ENCODE results near the gene OLFML2B. TPM values are rescaled to one million over a fixed set of nuclear protein-coding genes. Genes with fewer than 3 reads are reported as not detected.

OLFML2B gene
- total RNA-seq, 1 donor from 2014 or later = 19.1 TPM

DNA sequence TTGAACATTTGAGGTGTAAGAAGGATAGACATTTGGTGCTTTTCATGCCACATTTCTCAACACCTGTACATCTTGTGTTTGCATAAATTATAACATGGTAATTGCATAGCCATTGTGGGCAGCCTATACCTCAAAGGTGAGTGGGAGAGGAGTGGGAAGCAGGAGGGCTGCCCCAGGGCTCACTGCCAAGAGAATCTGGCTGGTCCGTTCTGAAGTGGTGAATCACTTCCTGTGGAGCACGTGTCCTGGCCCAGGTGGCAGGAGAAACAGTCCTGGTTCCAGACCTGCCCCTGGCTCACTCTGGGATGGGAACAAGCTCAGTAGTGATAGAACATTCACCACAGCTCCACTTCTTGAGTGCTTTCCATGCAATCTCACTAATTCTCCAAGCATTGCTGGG, 11.6 kb upstream of the OLFML2B start:
- no peaks in the 10 kb centered on the region for H3K36me3 ChIP-seq
- no peaks in the 10 kb centered on the region for H3K4me1 ChIP-seq
- DNase-seq = no peak
- H3K27ac ChIP-seq = no peak overlapping the region
- H3K4me3 ChIP-seq = no peak overlapping the region
- TF ChIP-seq CTCF (IDR thresholded peaks at IDR 0.05) = no peak
- peaks cover 5% of the 10 kb centered on the region for H3K27me3 ChIP-seq (ENCODE audit: low read depth)
- intact Hi-C loops (cut with DNase I) = loop anchor here (5.0 kb wide), 1 partner anchor 243 kb away; no protein-coding TSS in a partner anchor
- ATAC-seq = peak; percentile 19 to 30
- H3K9me3 ChIP-seq = no peaks in the 10 kb centered on the region

DNA sequence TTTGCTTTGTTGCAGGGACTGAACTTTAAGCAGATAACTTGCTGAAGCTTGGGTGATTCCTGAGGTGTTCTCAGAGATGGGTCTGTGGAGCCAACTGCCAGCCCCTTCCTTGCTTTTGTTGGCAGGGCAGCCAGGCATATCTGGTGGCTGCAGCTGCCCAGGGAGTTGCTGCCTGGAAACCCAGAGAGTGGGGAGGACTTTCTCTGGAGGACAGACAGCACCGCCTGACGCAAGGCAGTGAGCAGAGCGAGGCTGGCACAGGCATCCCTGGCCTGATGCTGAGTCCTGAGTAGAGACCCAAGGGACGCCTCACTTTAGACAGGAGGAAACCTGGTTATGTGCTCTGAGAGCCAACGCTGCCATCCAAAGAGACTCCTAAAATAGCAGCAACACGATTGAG, 9.8 kb upstream of the OLFML2B start:
- TF ChIP-seq CTCF (IDR thresholded peaks at IDR 0.05) = no peak
- no peaks in the 10 kb centered on the region for H3K9me3 ChIP-seq
- no peak for DNase-seq
- H3K27ac ChIP-seq = no peak overlapping the region
- no peak for ATAC-seq
- peaks cover 10% of the 10 kb centered on the region for H3K27me3 ChIP-seq (ENCODE audit: low read depth)
- H3K4me3 ChIP-seq = no peak overlapping the region
- peaks cover 5% of the 10 kb centered on the region for H3K4me1 ChIP-seq
- intact Hi-C loops (cut with DNase I) = no loop called here
- no peaks in the 10 kb centered on the region for H3K36me3 ChIP-seq

- H3K27ac ChIP-seq = no peak overlapping the region
- H3K36me3 ChIP-seq = no peaks in the 10 kb centered on the region
- H3K9me3 ChIP-seq = no peaks in the 10 kb centered on the region
- no peak for TF ChIP-seq CTCF (IDR thresholded peaks at IDR 0.05)
- no peak overlapping the region for H3K4me3 ChIP-seq
- H3K27me3 ChIP-seq (ENCODE audit: low read depth) = peaks cover 16% of the 10 kb centered on the region
- peaks cover 5% of the 10 kb centered on the region for H3K4me1 ChIP-seq
- DNase-seq (no peak), ATAC-seq (no peak)
- intact Hi-C loops (cut with DNase I) = no loop called here
Measured at GRCh38 chr1:162030759-162031280, 7.2 kb upstream of the OLFML2B start.

- intact Hi-C loops (cut with DNase I) = no loop called here
- H3K4me1 ChIP-seq = peaks cover 10% of the 10 kb centered on the region
- H3K27me3 ChIP-seq (ENCODE audit: low read depth) = peaks cover 22% of the 10 kb centered on the region
- no peak overlapping the region for H3K4me3 ChIP-seq
- ATAC-seq = no peak
- no peak overlapping the region for H3K27ac ChIP-seq
- no peak for TF ChIP-seq CTCF (IDR thresholded peaks at IDR 0.05)
- no peaks in the 10 kb centered on the region for H3K36me3 ChIP-seq
- no peaks in the 10 kb centered on the region for H3K9me3 ChIP-seq
- no peak for DNase-seq
Measured at GRCh38 chr1:162029157-162029556, 5.5 kb upstream of the OLFML2B start.

DNA sequence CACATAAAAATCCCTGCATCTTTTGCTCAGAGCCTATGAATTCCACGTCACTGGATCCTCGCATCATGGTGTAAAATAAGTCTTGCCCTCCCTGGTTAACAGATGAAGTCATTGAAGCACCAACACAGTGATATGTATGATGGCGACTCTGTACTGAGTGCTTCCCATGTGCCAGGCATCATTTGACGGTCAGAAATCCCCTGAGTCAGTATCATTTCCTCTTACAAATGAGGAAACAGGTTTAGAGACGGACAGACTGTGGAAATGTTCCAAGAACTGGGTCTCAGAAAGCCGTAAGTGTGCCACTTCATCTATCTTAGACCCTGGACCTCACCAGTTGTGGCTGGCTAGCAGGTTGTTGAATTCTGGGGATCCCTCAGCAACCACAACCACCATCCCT, 5.1 kb upstream of the OLFML2B start:
- H3K9me3 ChIP-seq = no peaks in the 10 kb centered on the region
- DNase-seq (no peak), ATAC-seq (peak; percentile 42)
- no peaks in the 10 kb centered on the region for H3K36me3 ChIP-seq
- intact Hi-C loops (cut with DNase I) = no loop called here
- H3K27me3 ChIP-seq (ENCODE audit: low read depth) = peaks cover 26% of the 10 kb centered on the region
- H3K27ac ChIP-seq = no peak overlapping the region
- no peak for TF ChIP-seq CTCF (IDR thresholded peaks at IDR 0.05)
- H3K4me3 ChIP-seq = no peak overlapping the region
- H3K4me1 ChIP-seq = peaks cover 15% of the 10 kb centered on the region

GRCh38 chr1:162026881-162027280, 3.2 kb upstream of the OLFML2B start:
- Histone ChIP-seq H3K27ac (no peak overlapping the region), H3K4me3 (no peak overlapping the region), H3K27me3 (ENCODE audit: low read depth) (peaks cover 39% of the 10 kb centered on the region), H3K4me1 (peaks cover 21% of the 10 kb centered on the region), H3K9me3 (no peaks in the 10 kb centered on the region), H3K36me3 (no peaks in the 10 kb centered on the region)
- intact Hi-C loops (cut with DNase I) = no loop called here
- ATAC-seq (no peak), DNase-seq (no peak)
- TF ChIP-seq CTCF (IDR thresholded peaks at IDR 0.05) = no peak

All from lower lobe of right lung (tissue), 2 donors.